Glutamatergic neuron (in vitro differentiated cells): Measurements from ENCODE around the gene RAB6D. TPM values are rescaled to one million over a fixed set of nuclear protein-coding genes. Genes with fewer than 3 reads are reported as not detected.
"Not testable (repeated sequence)": the region's sequence is repeated elsewhere in the genome, so short reads cannot be mapped to it uniquely, and the experiment has no call there.

Source experiments
- DNase-seq: peaks from one replicate; pipeline ENCODE4 v3.0.0; 2022
- H3K27ac Mint-ChIP-seq: one replicate; pipeline ENCODE4 v1.8.0; 2020; ENCODE audit warnings: mild to moderate bottlenecking, mixed read lengths, inconsistent platforms; ENCODE audit not compliant: unreplicated experiment
- H3K27me3 Mint-ChIP-seq: one replicate; pipeline ENCODE4 v1.8.0; 2020; ENCODE audit warnings: mild to moderate bottlenecking, moderate library complexity, mixed read lengths, inconsistent platforms; ENCODE audit not compliant: unreplicated experiment
- H3K36me3 Mint-ChIP-seq: one replicate; pipeline ENCODE4 v1.8.0; 2020; ENCODE audit warnings: mild to moderate bottlenecking, mixed read lengths, inconsistent platforms; ENCODE audit not compliant: unreplicated experiment
- H3K4me1 Mint-ChIP-seq: one replicate; pipeline ENCODE4 v1.8.0; 2020; ENCODE audit warnings: mild to moderate bottlenecking, low read depth, mixed read lengths, inconsistent platforms; ENCODE audit not compliant: unreplicated experiment
- H3K4me3 Mint-ChIP-seq: one replicate; pipeline ENCODE4 v1.8.0; 2020; ENCODE audit warnings: mild to moderate bottlenecking, mixed read lengths, inconsistent platforms; ENCODE audit not compliant: unreplicated experiment
- H3K9me3 Mint-ChIP-seq: one replicate; pipeline ENCODE4 v1.8.0; 2020; ENCODE audit warnings: mild to moderate bottlenecking, moderate library complexity, mixed read lengths, inconsistent platforms; ENCODE audit not compliant: unreplicated experiment
- total RNA-seq: library from RNA; stranded (reverse); fragmentation: NEBNext Ultra II Directional; extraction: Animal tissue kit (Norgen Biotek cat#: 25700); gene quantifications from one replicate; pipeline ENCODE4 v1.2.1, GENCODE V29; 2021; ENCODE audit not compliant: unreplicated experiment
- TF ChIP-seq, protein P1 (sequence below): fragments of 200-600 bp; sonication (generic); IDR thresholded peaks from one replicate; pipeline ENCODE4 v1.5.0; 2021; ENCODE audit not compliant: partially characterized antibody, unreplicated experiment

Gene RAB6D
- total RNA-seq, 1 donor from 2014 or later, result not detected

DNA sequence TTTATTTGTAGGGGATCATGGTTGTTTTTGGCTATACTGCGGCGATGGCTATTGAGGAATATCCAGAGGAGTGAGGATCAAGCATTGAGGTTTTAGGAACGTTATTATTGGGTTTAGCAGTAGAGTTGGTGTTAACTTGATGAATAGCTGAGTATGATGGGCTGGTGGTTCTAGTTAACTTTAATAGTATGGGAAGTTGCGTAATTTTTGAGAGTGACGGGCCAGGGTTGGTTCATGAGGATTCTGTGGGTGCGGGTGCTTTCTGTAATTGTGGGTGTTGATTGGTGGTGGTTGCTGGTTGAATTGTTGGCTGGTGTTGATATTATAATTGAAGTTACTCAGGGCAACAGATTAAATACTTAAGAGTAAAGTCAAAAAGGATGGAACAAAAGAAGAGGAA is 6.0 kb upstream of the RAB6D start:
- Mint-ChIP-seq H3K4me3 (no peak overlapping the region), H3K27ac (no peak overlapping the region), H3K27me3 (no peaks in the 10 kb centered on the region), H3K4me1 (no peaks in the 10 kb centered on the region), H3K9me3 (peaks cover 4% of the 10 kb centered on the region), H3K36me3 (no peaks in the 10 kb centered on the region)
- DNase-seq, result no peak
- TF ChIP-seq, protein P1, sequence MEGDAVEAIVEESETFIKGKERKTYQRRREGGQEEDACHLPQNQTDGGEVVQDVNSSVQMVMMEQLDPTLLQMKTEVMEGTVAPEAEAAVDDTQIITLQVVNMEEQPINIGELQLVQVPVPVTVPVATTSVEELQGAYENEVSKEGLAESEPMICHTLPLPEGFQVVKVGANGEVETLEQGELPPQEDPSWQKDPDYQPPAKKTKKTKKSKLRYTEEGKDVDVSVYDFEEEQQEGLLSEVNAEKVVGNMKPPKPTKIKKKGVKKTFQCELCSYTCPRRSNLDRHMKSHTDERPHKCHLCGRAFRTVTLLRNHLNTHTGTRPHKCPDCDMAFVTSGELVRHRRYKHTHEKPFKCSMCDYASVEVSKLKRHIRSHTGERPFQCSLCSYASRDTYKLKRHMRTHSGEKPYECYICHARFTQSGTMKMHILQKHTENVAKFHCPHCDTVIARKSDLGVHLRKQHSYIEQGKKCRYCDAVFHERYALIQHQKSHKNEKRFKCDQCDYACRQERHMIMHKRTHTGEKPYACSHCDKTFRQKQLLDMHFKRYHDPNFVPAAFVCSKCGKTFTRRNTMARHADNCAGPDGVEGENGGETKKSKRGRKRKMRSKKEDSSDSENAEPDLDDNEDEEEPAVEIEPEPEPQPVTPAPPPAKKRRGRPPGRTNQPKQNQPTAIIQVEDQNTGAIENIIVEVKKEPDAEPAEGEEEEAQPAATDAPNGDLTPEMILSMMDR, result no peak

DNA sequence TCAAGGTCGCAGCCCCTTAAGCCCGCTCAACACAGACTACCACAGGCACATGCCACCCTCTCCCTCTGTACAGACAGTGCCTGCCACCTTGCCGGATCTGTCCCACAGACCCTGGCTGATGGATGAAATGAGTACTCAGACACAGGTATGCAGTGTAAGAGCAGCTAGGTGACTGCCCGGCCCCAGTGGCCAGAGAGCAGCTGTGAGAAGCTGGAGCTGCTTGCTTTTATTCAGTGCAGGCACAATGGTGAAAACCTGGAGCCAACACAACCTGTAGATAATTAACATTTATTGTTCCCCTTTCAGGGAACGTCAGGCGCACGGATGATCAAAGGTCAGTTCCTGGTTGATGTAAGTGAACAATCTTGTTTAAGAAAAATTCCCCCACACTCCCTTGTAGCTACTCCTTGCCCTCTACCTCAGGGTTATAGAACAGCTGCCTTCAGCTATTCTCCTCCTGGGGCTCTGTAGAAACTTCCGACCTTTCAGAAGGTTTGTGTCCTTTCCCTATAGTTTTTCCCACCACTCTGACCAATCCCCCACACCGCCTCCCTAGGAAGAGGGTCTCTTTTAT is 4.6 kb upstream of the RAB6D start:
- H3K27me3 Mint-ChIP-seq, H3K4me3 Mint-ChIP-seq, H3K9me3 Mint-ChIP-seq, H3K27ac Mint-ChIP-seq, H3K4me1 Mint-ChIP-seq, DNase-seq, H3K36me3 Mint-ChIP-seq: not testable (repeated sequence)

DNA sequence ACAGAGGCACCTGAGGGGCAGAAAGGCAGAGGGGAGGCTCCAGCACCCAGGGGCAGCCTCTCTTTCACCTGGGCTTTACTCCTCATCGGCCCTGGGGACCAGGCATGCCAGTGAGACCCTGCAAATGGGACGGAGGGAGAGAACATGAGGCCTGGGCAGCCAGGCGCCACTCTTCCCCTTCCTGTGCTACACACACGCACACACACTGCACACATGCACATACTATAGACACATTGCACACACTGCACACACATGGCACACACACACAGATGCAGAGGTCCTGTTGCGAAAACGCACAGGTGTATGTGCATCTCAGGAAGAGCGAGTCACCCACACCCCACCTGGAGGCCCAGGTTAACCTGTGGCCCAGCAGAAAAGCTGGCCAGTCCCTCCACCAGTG is 3.4 kb upstream of the RAB6D start:
- Mint-ChIP-seq H3K4me1 (no peaks in the 10 kb centered on the region), H3K4me3 (no peak overlapping the region), H3K27me3 (no peaks in the 10 kb centered on the region)

DNA sequence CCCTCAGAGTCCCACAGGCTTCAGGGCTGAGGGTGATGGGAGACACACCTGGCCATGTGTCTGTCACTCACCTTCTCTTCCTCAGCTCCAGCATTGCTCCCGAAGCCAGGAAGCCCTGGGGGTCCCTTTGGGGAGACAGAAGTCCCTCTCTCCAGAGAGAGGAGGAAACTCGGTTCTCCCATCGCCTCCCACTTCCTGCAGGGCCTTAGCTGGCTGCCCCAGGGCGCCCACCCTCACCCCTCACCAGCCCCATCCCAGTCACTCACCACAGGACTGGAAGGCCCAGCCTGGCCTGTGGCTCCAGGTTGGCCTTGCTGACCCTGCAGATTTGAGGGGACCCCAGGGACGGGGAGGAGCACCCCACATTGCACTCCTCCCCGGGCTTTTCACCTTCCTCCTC is 2.7 kb upstream of the RAB6D start:
- H3K27ac Mint-ChIP-seq, result no peak overlapping the region
- H3K4me1 Mint-ChIP-seq, result no peaks in the 10 kb centered on the region
- H3K27me3 Mint-ChIP-seq, result no peaks in the 10 kb centered on the region
- no peaks in the 10 kb centered on the region for H3K36me3 Mint-ChIP-seq
- no peak overlapping the region for H3K4me3 Mint-ChIP-seq
- TF ChIP-seq, protein P1, result no peak
- DNase-seq, result no peak
- H3K9me3 Mint-ChIP-seq, result peaks cover 4% of the 10 kb centered on the region

More for the DNA sequence above, 3.4 kb upstream of the RAB6D start:
- Mint-ChIP-seq H3K9me3 (peaks cover 4% of the 10 kb centered on the region), H3K36me3 (no peaks in the 10 kb centered on the region), H3K27ac (no peak overlapping the region)
- TF ChIP-seq, protein P1, result no peak
- DNase-seq, result no peak

DNA sequence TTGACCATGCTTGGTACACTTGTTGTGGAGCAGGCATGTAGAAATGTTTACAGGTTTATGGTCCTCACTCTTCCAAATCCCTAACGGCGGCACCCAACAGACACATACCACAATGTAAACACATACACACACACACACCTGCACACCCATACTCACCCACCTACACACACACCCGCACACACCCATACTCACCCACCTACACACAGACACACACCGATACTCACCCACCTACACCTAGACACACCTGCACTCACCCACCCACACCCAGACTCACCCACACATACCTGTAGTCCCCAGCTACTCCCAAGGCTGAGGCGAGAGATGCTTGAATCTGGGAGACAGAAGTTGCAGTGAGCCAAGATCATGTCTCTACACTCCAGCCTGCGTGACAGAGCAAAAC is 1.5 kb upstream of the RAB6D start:
- no peaks in the 10 kb centered on the region for H3K36me3 Mint-ChIP-seq
- no peak for DNase-seq
- TF ChIP-seq, protein P1, result no peak
- peaks cover 4% of the 10 kb centered on the region for H3K9me3 Mint-ChIP-seq
- no peak overlapping the region for H3K4me3 Mint-ChIP-seq
- H3K4me1 Mint-ChIP-seq, result no peaks in the 10 kb centered on the region
- H3K27ac Mint-ChIP-seq, result no peak overlapping the region
- H3K27me3 Mint-ChIP-seq, result no peaks in the 10 kb centered on the region

DNA sequence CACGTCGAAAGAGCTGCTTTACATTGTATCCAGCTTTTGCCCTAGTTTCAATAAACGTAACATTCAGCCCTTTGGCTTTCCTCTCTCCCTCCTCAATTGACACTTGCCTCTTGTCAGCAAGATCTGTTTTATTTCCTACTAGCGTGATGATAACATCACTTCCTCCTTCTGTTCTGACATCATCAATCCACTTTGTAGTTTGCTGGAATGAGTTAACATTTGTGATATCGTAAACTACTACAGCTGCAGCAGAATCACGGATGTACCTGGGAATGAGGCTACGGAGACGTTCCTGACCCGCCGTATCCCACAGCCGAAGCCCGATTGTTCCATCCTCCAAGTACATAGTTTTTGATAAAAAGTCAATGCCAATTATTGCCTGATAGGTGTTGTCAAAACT is 755 bp downstream of the RAB6D start:
- not testable (repeated sequence) for H3K4me1 Mint-ChIP-seq, H3K9me3 Mint-ChIP-seq, H3K36me3 Mint-ChIP-seq, DNase-seq, H3K27me3 Mint-ChIP-seq, H3K27ac Mint-ChIP-seq
- H3K4me3 Mint-ChIP-seq, result peak overlapping the region; percentile 82

DNA sequence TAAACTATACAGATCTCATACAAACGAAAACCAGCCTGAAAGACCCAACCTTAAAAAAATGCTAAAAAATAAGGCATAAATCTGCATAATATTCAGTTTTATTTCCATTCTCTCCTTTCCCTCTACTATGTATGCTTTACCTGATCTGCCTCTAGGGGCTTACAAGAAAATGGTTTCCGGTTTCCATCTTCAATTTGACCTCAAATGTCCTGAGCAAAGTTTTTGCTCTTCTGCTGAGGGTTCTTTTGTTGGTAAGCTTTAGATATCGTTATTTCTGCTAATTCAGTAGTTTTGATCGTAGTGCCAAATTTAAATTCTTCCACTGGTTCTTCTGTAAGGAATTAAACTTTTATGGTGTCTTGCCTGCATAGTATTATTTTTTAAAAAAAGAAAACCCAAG is 2.2 kb downstream of the RAB6D start:
- not testable (repeated sequence) for DNase-seq

DNA sequence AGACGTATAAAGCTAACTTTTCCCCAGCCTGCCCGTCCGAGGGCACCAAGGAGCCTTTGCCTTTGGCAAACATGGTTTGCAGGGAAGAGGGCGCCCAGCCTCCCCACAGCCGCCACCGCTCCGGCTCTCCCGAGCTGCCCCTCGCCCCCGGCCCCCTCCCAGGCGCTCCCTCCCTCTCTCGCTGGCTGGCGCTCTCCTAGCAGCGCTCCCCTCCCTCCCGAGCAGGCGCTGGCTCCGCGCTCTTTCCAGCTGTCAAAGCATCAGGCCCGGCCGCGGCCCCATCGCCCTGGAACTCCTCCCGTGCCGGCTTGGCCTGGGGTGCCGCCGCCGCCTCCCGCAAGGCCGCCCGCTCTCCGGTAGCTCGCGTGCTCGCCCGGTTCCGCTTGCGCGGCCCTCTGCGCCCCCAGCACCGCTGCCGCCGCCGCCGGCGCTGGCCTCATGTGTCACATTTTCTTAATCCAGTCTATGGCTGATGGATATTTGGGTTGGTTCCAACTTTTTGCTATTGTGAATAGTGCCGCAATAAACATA is 10.7 kb downstream of the RAB6D start:
- H3K4me3 Mint-ChIP-seq, result peak overlapping the region; percentile 74
- DNase-seq, H3K9me3 Mint-ChIP-seq, H3K27me3 Mint-ChIP-seq, H3K4me1 Mint-ChIP-seq, H3K27ac Mint-ChIP-seq, H3K36me3 Mint-ChIP-seq: not testable (repeated sequence)

More for the DNA sequence above, 2.2 kb downstream of the RAB6D start:
- H3K4me3 Mint-ChIP-seq, H3K4me1 Mint-ChIP-seq, H3K36me3 Mint-ChIP-seq, H3K27me3 Mint-ChIP-seq, H3K9me3 Mint-ChIP-seq, H3K27ac Mint-ChIP-seq: not testable (repeated sequence)
